Cardiac septum (tissue), 1 donor: ENCODE data around the gene NUBP1. TPM values are rescaled to one million over a fixed set of nuclear protein-coding genes. Genes with fewer than 3 reads are reported as not detected.
"Not testable (repeated sequence)": the region's sequence is repeated elsewhere in the genome, so short reads cannot be mapped to it uniquely, and the experiment has no call there.

Source experiments
- DNase-seq: peaks from one replicate; pipeline ENCODE4 v3.0.0-alpha.2; 2020; ENCODE audit warnings: low spot score
- intact Hi-C: fragments of 100-400 bp; cut with DNase I; formaldehyde crosslinking; loops from one replicate; pipeline ENCODE4 v1.14.0; 2022
- total RNA-seq: library from RNA; stranded (reverse); fragmentation: NEBNext Ultra II Directional; extraction: Animal tissue kit (Norgen Biotek cat#: 25700); gene quantifications from one replicate; pipeline ENCODE4 v1.2.1, GENCODE V29; 2021
- donor health status: DM: no; HTN: no; CAD: no.

NUBP1 gene
- total RNA-seq, 1 donor from 2014 or later: 44.6 TPM

DNA sequence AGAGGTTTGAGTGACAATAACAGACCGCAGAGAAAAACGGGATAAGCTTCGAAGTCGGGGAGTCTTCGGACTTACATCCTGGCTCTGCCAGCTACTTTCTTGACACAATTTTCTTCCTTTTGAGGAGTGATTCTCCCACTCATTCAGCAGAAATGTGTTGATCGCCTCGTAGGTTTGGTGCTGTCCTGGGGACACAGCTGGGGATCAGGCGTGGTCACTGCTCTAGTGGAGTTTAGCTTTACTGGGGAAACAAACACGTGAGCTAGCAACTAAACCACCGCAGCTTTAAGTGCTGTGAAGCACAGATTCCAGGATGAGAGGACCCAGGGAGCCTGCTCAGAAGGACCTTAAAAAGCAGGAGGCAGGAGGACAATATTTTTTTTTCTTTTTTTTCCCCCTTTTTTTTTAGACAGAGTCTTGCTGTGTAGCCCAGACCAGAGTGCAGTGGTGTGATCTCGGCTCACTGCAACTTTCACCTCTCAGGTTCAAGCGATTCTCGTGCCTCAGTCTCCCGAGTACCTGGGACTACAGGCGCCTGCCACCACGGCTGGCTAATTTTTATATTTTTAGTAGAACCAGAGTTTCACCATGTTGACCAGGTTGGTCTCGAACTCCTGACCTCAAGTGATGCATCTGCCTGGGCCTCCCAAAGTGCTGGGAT is 858 bp downstream of the NUBP1 start:
- no peak for DNase-seq

DNA sequence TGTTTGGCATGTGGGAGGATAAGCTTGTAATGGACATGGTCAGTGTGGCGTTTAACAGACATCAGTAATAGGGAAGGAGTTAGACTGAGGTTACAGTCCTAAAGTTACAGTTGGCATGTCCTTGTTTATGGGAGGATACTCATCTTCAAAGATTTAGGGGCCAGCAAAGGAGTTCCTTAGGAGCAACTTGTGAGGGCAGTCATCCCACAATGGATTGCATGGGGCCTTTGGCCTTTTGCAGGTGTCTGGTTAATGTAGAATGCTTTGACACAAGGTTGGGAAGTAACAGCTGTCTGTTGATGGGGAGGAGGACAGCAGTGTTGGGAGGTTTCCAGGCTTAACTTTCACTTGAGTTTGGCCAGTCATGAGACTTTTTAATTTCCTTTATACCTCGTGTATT is 2.2 kb downstream of the NUBP1 start:
- intact Hi-C loops: no loop called here
- no peak for DNase-seq

More for the DNA sequence above, 858 bp downstream of the NUBP1 start:
- intact Hi-C loops: no loop called here

DNA sequence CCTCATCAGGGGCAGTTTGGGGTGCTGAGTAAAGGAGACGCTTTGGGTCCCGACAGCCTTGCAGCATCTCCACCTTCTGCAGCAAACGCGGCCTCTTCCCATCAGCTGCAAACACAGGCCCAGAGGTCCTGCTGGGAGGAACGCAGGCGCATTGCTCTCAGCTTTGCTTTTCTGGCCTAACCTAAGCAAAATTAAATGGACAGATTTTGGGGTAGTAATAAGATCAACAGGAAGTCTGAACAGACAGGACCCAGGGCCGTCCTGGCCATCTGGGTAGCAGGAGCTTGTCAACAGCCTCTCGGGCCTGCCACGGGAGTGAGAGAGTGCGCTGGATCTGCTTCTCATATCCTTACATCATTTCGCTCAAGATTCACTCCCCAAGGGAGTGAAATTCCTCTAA is 7.2 kb downstream of the NUBP1 start:
- no peak for DNase-seq
- intact Hi-C loops: no loop called here

DNA sequence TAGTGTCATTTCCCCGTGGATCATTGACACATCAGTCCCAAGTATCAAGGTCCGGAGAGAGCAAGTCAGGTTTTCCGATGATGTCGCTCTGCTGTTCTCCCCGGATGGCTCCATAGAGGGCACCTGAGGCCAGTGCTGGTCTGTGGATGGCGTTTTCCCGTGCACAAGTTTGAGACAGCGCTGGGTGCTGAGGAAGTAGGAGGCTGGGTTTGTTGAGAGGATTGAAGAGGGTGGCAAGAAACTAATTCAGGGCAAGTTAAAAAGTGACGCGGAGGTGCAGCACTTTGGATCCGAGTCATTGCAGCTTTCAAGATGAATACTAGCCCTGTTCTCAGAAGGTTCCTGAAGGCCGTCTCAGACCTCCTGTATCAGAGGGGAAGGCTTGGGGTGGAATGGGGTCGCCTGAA is 7.7 kb downstream of the NUBP1 start:
- intact Hi-C loops: no loop called here

DNA sequence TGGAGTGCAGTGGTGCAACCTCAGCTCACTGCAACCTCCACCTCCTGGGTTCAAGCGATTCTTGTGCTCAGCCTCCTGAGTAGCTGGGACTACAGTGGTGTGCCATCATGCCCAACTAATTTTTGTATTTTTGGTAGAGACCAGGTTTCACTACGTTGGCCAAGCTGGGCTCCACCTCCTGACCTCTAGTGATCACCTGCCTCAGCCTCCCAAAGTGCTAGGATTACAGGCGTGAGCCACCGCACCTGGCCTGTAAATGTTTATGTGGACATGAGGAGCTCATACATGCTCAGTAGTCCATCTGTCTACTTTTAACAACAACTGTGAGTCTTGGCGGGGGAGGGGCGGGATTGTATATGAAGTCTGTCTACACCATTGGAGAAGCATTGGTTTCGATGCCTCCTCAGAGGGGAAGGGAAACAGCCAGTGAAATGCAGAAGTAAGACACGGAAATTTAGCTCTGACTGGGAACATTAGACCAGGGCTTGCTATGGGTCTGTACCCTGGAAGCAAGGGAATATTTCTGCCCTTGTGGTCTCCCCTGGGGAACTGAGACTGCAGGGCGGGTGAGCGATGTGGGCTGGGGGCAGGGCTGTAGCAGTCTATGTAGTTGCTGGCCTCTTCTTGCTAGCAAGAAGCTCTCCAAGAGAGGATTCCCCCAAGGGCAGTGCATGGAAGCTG is 9.3 kb downstream of the NUBP1 start:
- intact Hi-C loops: no loop called here
- peak; percentile 72 for DNase-seq

More for the DNA sequence above, 7.7 kb downstream of the NUBP1 start:
- no peak for DNase-seq

DNA sequence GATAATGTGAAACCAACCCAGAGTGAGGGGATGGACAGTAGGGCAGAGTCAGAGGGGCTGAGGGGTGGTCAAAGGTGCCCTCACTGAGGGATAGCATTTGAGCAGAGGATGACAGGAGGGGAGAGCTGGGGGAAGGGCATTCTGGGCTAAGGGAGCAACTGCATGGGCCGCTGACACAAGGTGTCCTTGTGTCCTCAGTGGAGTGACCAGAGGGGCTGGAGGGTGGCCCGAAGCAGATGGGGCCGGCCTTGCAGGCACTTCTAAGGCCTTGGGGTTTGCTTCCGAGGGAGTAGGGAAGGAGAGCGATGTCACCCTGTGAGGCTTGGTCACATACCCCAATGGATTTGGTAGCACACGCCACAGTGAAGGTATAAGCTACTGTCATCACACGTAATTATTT is 10.0 kb downstream of the NUBP1 start:
- intact Hi-C loops: no loop called here

DNA sequence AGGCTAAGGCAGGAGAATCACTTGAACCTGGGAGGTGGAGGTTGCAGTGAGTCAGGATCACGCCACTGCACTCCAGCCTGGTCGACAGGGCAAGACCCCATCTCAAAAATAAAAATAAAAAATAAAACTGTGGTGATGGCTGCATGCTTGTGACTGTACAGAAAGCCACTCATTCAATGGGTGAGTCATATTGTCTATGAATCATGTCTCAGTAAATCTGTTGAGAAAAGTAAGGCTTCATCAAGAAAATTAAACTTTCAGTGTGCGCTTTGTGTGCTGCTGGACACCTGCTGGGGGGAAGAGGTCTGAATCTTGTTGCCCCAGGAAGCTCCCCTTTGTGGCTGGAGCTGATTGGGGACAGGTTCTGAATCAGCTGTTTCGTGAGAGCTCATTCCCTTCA is 11.3 kb downstream of the NUBP1 start:
- intact Hi-C loops: no loop called here
- no peak for DNase-seq

More for the DNA sequence above, 10.0 kb downstream of the NUBP1 start:
- DNase-seq: peak; percentile 39

DNA sequence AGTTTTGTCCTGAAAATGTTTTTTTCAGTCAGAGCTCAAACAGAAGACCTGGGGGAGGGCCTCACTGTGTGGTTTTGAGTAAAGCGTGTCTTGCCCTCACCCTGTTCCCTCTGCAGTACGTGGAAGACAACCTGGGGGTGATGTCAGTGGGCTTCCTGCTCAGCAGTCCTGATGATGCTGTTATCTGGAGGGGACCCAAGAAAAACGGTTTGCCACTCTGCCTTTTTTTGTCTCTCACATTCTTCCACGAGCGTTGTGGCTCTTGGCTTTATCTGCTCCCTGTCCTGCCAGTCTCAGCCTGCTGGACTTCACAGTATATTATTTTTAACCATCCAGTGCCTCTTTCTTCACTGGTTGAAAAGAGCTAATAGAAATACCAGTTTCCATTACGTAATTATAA is 12.9 kb downstream of the NUBP1 start:
- no peak for DNase-seq
- intact Hi-C loops: no loop called here

DNA sequence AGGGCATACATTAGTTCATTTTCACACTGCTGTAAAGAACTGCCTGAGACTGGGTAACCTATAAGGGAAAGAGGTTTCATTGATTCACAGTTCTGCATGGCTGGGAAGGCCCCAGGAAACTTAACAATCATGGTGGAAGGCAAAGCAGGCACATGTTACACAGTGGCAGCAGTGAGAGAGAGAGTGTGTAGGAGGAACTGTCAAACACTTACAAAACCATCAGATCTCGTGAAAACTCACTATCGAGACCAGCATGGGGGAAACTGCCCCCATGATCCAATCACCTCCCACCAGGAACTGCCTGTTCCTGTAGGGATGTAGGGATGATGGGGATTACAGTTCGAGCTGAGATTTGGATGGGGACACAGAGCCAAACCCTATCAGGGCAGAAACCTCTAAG is 17.2 kb downstream of the NUBP1 start:
- intact Hi-C loops: loop anchor here (5.0 kb wide), 1 partner anchor 151 kb away; no protein-coding TSS in a partner anchor
- no peak for DNase-seq

DNA sequence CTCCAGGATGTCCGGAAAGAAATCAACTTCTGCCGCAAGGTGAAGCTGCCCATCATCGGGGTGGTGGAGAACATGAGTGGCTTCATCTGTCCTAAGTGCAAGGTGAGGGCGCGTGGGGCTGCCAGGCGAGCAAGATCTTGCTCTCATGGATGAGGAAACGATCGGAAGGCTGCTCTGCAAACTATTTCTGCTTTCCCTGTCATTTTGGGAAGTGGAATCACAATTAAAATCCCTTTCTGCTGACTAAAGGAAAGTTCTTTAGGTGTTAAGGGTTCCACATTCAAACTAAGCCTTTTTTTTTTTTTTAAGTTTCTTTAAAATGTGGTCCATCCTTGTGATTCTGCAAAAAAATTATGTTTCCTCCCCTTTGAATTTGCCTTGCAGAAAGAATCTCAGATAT is 17.7 kb downstream of the NUBP1 start:
- intact Hi-C loops: loop anchor here (5.0 kb wide), 1 partner anchor 151 kb away; no protein-coding TSS in a partner anchor
- DNase-seq: no peak

DNA sequence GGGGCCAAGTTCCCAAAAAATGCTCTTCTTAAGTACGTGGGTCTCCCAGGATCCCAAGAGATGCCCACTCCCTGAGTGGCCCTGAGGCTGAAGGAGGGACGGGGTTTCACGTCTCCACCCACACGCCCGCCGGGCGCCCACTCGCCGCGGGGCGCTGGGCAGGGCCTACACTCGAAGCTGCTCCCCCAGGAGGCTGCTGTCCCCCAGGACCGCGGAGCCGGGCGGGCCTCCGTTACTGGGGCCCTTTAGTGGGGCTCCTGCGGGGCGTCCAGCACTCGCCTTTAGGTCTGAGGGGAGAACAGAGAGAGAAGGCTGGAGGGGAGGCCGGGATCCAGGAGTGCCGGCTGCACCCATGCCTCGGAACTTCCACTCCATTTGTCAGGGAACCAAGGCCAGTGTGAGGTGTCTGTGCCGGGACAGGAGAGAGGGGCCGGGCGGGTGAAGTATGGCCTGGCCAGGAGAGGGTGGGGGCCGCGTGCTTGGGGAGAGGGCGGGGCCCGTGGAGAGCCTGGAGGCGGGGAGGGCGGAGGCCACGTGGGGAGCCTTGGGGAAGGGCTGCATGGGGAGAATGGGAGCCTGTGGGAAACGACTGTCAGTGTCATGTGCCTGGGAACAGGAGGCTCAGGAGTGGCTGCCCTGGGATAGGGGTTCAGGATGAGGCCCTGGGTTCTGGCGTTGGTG is 18.8 kb downstream of the NUBP1 start:
- intact Hi-C loops: loop anchor here (5.0 kb wide), 1 partner anchor 150 kb away; no protein-coding TSS in a partner anchor

DNA sequence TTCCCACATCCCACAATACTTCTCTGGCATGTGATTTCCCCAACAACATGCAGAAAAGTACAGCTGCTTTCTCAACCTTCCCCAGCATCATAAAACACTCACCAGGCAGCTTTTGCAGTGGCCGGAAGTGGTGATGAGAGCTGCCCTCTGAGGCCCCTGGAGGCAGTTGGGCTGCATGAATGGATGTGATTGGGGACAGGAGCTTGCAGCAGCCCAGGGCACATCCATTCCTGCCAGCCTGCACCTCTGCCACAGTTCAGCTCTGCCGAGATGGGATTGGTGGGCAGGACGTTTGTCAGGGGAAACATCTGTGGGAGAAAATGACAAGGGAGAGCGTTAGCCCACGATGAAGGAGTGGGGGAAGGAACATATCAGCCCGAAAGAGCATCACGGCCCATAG is 19.8 kb downstream of the NUBP1 start:
- intact Hi-C loops: loop anchor here (5.0 kb wide), 1 partner anchor 149 kb away; no protein-coding TSS in a partner anchor
- DNase-seq: no peak

More for the DNA sequence above, 18.8 kb downstream of the NUBP1 start:
- no peak for DNase-seq

DNA sequence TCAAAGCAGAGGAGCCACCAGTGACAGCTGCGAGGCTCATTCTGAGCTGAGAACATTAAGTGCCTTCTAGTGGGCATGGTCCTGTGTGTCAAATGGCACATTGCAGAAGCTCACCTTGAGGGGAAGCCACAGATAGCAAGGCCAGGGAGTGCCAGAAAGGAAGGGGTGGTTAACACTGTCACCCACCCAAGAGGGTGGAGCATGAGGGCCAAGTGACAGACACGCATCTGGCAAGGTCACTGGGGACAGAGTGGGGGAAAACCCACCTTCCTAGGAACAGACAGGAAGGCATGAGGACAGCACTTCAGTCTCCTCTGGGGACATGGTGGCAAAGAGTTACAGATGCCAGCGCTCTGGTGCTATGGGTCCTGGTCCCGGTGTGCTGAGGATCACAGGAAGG is 22.1 kb downstream of the NUBP1 start:
- DNase-seq: no peak
- intact Hi-C loops: no loop called here

DNA sequence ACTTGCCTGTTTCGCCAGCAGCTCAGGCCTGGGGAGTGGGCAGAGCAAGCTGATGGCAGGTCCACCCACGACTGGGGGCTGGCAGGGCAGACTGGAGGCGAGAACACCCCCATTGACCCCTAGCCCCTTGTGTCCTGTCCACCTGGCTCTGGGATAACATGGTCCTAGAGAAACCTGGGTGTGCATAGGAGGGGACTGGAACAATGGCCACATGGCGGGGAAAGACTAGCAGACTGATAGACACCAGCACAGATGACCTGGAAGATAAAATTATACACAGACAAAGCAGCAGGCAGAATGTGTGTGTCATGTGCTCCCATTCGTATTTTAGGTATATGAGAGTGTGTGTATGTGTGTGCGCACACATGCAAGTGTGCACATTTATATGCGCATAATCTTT is 23.5 kb downstream of the NUBP1 start:
- intact Hi-C loops: no loop called here
- DNase-seq: no peak

DNA sequence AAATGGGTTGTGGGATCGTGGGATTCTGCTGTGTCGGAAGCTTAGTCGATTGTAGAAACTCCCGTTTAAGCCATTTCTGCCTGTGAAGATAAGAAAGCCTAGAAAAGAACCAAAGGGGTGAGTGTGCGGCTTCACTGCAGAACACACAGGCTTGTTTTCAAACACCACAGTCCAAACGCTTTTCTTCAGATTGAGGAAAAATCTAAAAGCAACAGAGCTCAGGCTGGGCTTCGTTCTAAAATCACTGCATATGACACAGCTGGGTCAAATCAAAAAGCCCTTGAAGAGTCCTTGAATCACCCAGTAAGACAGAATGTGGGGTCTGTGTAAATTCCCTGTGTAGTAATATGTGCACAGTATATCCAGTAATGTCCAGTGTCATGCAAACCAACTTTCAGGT is 25.7 kb downstream of the NUBP1 start:
- intact Hi-C loops: no loop called here
- no peak for DNase-seq

DNA sequence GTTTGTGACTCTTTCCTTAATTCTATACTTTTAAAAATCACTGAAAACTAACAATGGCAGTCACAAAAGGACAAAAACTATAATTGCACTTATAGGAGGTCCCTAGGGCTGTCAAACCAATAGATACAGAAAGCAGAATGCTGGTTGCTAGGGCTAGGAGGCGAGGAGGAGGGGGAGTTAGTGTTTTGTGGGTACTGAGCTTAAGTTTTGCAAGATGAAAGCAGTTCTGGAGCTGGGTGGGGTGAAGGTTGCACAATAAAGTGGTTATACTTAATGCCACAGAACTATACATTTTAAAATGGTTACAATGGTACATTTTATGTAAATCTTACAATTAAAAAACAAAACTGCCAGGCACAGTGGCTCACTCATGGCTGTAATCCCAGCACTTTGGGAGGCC is 27.3 kb downstream of the NUBP1 start:
- no peak for DNase-seq
- intact Hi-C loops: no loop called here

DNA sequence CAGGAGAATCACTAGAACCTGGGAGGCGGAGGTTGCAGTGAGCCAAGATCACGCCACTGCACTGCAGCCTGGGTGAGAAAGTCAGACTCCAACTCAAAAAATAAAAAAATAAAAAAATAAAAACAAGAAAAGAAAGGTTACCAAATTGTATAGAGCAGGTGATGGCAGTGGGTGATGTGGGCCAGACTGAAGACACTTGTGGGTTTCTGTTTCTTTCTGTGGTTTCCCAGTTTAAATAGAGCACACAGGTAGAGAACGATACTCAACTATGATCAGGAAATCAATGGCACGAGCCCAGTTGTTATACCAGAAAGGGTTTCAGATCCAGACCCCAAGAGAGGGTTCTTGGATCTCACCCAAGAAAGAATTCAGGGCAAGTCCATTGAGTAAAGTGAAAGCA is 32.6 kb downstream of the NUBP1 start:
- DNase-seq: no peak
- intact Hi-C loops: no loop called here

DNA sequence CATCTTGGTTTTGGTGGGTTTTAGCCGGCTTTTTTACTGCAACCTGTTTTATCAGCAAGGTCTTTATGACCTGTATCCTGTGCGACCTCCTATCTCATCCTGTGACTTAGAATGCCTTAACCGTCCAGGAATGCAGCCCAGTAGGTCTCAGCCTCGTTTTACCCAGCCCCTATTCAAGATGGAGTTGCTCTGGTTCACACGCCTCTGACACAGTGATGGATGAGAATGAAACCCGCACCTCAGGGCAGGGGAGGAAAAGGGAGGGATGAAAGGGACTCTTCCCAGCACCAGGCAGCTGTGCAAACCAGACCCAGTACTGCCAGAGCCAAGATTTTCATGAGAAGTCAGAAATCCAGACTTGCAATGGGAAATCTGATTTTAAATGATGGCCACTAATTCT is 33.3 kb downstream of the NUBP1 start:
- DNase-seq, intact Hi-C loops: not testable (repeated sequence)

DNA sequence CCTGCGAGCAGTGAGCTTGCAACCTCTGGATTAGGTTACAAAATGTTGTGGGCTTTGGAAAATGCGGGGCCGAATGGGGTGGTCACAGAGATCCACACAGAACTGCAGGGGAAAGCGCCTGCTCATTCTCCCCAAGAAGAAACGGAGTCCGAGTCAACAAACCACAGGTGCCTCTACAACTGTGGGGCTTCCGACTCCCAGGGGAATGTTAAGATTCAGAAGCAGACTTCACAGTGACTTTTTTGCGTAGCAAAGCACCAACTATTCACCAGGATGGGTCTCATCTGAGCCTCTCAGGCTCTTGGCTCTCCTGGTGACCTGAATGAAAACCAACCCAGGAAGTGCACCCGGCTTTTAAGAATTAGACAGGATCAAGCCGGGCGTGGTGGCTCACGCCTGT is 33.7 kb downstream of the NUBP1 start:
- intact Hi-C loops: no loop called here
- DNase-seq: no peak

DNA sequence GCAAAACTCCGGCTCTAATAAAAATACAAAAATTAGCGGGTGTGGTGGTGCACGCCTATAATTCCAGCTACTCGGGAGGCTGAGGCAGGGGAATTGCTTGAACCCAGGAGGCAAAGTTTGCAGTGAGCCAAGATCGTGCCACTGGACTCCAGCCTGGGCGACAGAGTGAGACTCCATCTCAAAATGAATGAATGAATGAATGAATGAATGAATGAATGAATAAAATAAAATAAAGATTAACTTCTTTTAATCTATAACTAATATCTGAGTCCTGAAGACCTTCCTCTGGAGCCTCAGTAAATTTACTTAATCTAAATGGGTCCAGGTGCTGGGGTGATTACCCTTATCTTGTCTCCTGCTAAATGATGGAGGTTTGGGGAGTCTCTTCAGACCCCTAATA is 36.3 kb downstream of the NUBP1 start:
- intact Hi-C loops, DNase-seq: not testable (repeated sequence)

DNA sequence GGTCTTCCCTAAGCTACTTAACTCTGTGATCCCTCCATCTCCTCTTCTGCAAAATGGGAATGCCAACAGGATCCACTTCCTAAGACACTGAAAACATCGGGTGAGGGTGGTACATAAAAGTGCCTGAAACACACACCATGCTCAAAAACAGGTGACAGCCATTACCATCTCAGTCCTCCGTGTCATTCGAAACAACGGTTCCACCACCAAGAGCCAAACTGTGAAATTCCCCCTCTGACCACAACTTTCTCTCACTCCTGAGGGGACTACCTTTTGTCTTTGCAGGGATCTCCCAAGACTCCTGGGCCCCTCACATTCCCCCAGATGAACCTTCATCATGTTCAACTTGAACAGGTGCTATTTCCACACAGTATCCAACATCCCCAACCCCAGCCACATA is 37.0 kb downstream of the NUBP1 start:
- DNase-seq: no peak
- intact Hi-C loops: no loop called here
